ENCODE data around the gene COP1. TPM values are rescaled to one million over a fixed set of nuclear protein-coding genes. Genes with fewer than 3 reads are reported as not detected.

Gene COP1
- total RNA-seq, 3 donors from 2014 or later: 65.9 to 74.1 (median 68.1) TPM

GRCh38 chr1:175968486-175969172, 238.5 kb downstream of the COP1 start:
- Histone ChIP-seq H3K27ac (no peak overlapping the region), H3K4me1 (no peaks in the 10 kb centered on the region), H3K27me3 (no peaks in the 10 kb centered on the region), H3K36me3 (no peaks in the 10 kb centered on the region), H3K9me3 (no peaks in the 10 kb centered on the region), H3K4me3 (no peak overlapping the region)
- intact Hi-C loops (cut with DNase I; ENCODE audit: low total_unique reads): no loop called here
- no peak for DNase-seq (ENCODE audit: low spot score in 2 of 2)
- TF ChIP-seq POLR2AphosphoS5 (IDR thresholded peaks at IDR 0.05) (no peak), POLR2A (IDR thresholded peaks at IDR 0.05) (no peak), CTCF (IDR thresholded peaks at IDR 0.05) (no peak)

GRCh38 chr1:175963740-175964139, 243.3 kb downstream of the COP1 start:
- intact Hi-C loops (cut with DNase I; ENCODE audit: low total_unique reads): no loop called here
- no peaks in the 10 kb centered on the region for H3K4me1 ChIP-seq
- H3K9me3 ChIP-seq: no peaks in the 10 kb centered on the region
- no peak overlapping the region for H3K4me3 ChIP-seq
- H3K27ac ChIP-seq: no peak overlapping the region
- no peaks in the 10 kb centered on the region for H3K36me3 ChIP-seq
- DNase-seq (ENCODE audit: low spot score in 2 of 2): no peak
- H3K27me3 ChIP-seq: no peaks in the 10 kb centered on the region
- no peak for TF ChIP-seq POLR2A (IDR thresholded peaks at IDR 0.05)
- no peak for TF ChIP-seq POLR2AphosphoS5 (IDR thresholded peaks at IDR 0.05)
- no peak for TF ChIP-seq CTCF (IDR thresholded peaks at IDR 0.05)

GRCh38 chr1:175960169-175960568, 246.9 kb downstream of the COP1 start:
- Histone ChIP-seq H3K9me3 (no peaks in the 10 kb centered on the region), H3K27me3 (no peaks in the 10 kb centered on the region), H3K4me3 (no peak overlapping the region), H3K36me3 (no peaks in the 10 kb centered on the region), H3K27ac (no peak overlapping the region), H3K4me1 (no peaks in the 10 kb centered on the region)
- intact Hi-C loops (cut with DNase I; ENCODE audit: low total_unique reads): no loop called here
- TF ChIP-seq POLR2A (IDR thresholded peaks at IDR 0.05) (no peak), CTCF (IDR thresholded peaks at IDR 0.05) (no peak), POLR2AphosphoS5 (IDR thresholded peaks at IDR 0.05) (no peak)
- no peak for DNase-seq (ENCODE audit: low spot score in 2 of 2)

GRCh38 chr1:175951627-175952026, 255.5 kb downstream of the COP1 start:
- Histone ChIP-seq H3K4me1 (no peaks in the 10 kb centered on the region), H3K9me3 (peaks cover 4% of the 10 kb centered on the region in 2 donors)
- intact Hi-C loops (cut with DNase I; ENCODE audit: low total_unique reads): no loop called here

More at GRCh38 chr1:175951627-175952026, 255.5 kb downstream of the COP1 start:
- no peaks in the 10 kb centered on the region for H3K27me3 ChIP-seq
- TF ChIP-seq POLR2AphosphoS5 (IDR thresholded peaks at IDR 0.05) (no peak), POLR2A (IDR thresholded peaks at IDR 0.05) (no peak), CTCF (IDR thresholded peaks at IDR 0.05) (no peak)
- no peak overlapping the region for H3K4me3 ChIP-seq
- no peak for DNase-seq (ENCODE audit: low spot score in 2 of 2)
- no peaks in the 10 kb centered on the region for H3K36me3 ChIP-seq
- no peak overlapping the region for H3K27ac ChIP-seq

Data from breast epithelium (tissue), 4 donors.